Measurements from ENCODE around the gene CAMTA2. TPM values are rescaled to one million over a fixed set of nuclear protein-coding genes. Genes with fewer than 3 reads are reported as not detected.

The CAMTA2 gene
- total RNA-seq, 2 experiments from 2014 or later = 9.7 to 44.3 TPM

- Histone ChIP-seq H4K20me1 (ENCODE audit: insufficient read depth, low read length) (no peaks in the 10 kb centered on the region), H3K36me3 (ENCODE audit: insufficient read depth, low read length) (peaks cover 19% of the 10 kb centered on the region; the same call in 1 of the 2 replicates), H2AFZ (ENCODE audit: low read length) (peak overlapping the region; percentile 83; the same call in 1 of the 2 replicates), H3K4me3 (ENCODE audit: low read depth, low read length, poor library complexity, severe bottlenecking) (peak overlapping the region; percentile 93), H3K27ac (ENCODE audit: low read depth, low read length, poor library complexity, severe bottlenecking) (peak overlapping the region; percentile 48), H3K9me2 (ENCODE audit: insufficient read depth, low read length) (no peaks in the 10 kb centered on the region), H3K79me2 (ENCODE audit: insufficient read depth, low read depth, low read length) (peaks cover 3% of the 10 kb centered on the region; the same call in 1 of the 2 replicates), H3K4me1 (ENCODE audit: insufficient read depth, low read length, poor library complexity, severe bottlenecking) (peaks cover 33% of the 10 kb centered on the region), H3K4me2 (ENCODE audit: low read length) (peak overlapping the region; percentile 99), H3K9me3 (ENCODE audit: low read length) (no peaks in the 10 kb centered on the region)
- ChIA-PET POLR2A (interaction anchor here (0.5 to 3.3 kb wide), 5 partner anchors 16 to 109 kb away, joined by 3 to 10 read pairs (median 5); partner anchors contain the start of gene SPAG7), CTCF (ENCODE audit: unreplicated experiment) (no interaction called here)
- intact Hi-C loops (cut with micrococcal nuclease; ENCODE audit: unreplicated experiment) = loop anchor here (2.0 to 5.0 kb wide), 3 partner anchors 32 to 79 kb away; no protein-coding TSS in a partner anchor
- no TSS peak for BruUV-seq (replicated peaks)
- no peak for DNase-seq (ENCODE audit: low spot score)
- TF ChIP-seq EZH2phosphoT487 (IDR thresholded peaks at IDR 0.05; ENCODE audit: borderline replicate concordance, low read depth, low read length) (no peak), CTCF (conservative IDR thresholded peaks at IDR 0.05; ENCODE audit: low read length) (no peak)
Observed at GRCh38 chr17:4986403-4986802, 1.1 kb downstream of the CAMTA2 start.

- BruUV-seq (replicated peaks) = no TSS peak
- POLR2A ChIA-PET = interaction anchor here (0.7 kb wide), 1 partner anchor 102 kb away, joined by 3 read pairs; no protein-coding TSS in a partner anchor
Observed at GRCh38 chr17:4982305-4982704, 5.2 kb downstream of the CAMTA2 start.

More at GRCh38 chr17:4982305-4982704, 5.2 kb downstream of the CAMTA2 start:
- no peak overlapping the region for H3K4me2 ChIP-seq (ENCODE audit: low read length)
- no peak overlapping the region for H2AFZ ChIP-seq (ENCODE audit: low read length)
- H3K36me3 ChIP-seq (ENCODE audit: insufficient read depth, low read length) = peaks cover 55% of the 10 kb centered on the region
- no peaks in the 10 kb centered on the region for H3K9me2 ChIP-seq (ENCODE audit: insufficient read depth, low read length)
- H3K79me2 ChIP-seq (ENCODE audit: insufficient read depth, low read depth, low read length) = no peaks in the 10 kb centered on the region; the same call in 1 of the 2 replicates
- intact Hi-C loops (cut with micrococcal nuclease; ENCODE audit: unreplicated experiment) = no loop called here
- H3K4me3 ChIP-seq (ENCODE audit: low read depth, low read length, poor library complexity, severe bottlenecking) = no peak overlapping the region
- H4K20me1 ChIP-seq (ENCODE audit: insufficient read depth, low read length) = no peaks in the 10 kb centered on the region
- H3K4me1 ChIP-seq (ENCODE audit: insufficient read depth, low read length, poor library complexity, severe bottlenecking) = peaks cover 40% of the 10 kb centered on the region
- TF ChIP-seq CTCF (conservative IDR thresholded peaks at IDR 0.05; ENCODE audit: low read length) = no peak
- no peak for TF ChIP-seq EZH2phosphoT487 (IDR thresholded peaks at IDR 0.05; ENCODE audit: borderline replicate concordance, low read depth, low read length)
- no peaks in the 10 kb centered on the region for H3K9me3 ChIP-seq (ENCODE audit: low read length)
- no peak for DNase-seq (ENCODE audit: low spot score)
- CTCF ChIA-PET (ENCODE audit: unreplicated experiment) = no interaction called here
- H3K27ac ChIP-seq (ENCODE audit: low read depth, low read length, poor library complexity, severe bottlenecking) = no peak overlapping the region
